ENCODE data around the gene CDH5.

DNA sequence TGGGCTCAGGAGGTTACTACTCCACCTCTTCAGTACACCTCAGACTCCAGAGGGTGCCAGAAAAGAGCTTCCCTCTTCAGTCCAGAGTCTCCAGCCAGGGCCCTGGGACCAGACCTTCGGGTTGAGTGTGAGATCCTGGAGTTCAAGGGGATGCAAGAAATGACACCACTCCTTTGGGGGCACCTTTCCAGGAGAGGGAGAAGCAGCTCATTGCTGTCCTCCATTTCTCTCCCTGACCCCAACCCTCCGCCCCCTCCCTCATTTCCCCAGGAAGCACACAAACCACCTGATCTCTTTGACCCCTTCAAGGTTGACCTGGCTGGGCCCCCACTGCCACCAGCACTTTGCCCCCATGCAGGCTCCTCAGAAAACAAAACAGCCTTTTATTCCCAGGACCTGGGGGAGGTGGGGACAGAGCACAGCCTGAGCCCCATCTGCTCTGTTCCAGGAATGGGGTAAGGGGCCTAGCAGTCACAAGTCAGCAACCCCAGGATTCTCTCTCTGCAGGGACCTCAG is 21.4 kb downstream of the CDH5 start:
- no peak for TF ChIP-seq CHD1 (IDR thresholded peaks at IDR 0.05; ENCODE audit: low read depth, low read length)
- no peak for TF ChIP-seq CTCF (conservative IDR thresholded peaks at IDR 0.05; ENCODE audit: low read depth, low read length)
- no peak for TF ChIP-seq POLR2A (IDR thresholded peaks at IDR 0.05; ENCODE audit: low read depth, low read length)
- TF ChIP-seq CEBPB (IDR thresholded peaks at IDR 0.05; ENCODE audit: low read depth, low read length), result no peak
- no peak for TF ChIP-seq SMC3 (IDR thresholded peaks at IDR 0.05; ENCODE audit: low read depth, low read length)

Data from IMR-90 (cell line).